ENCODE measurements around the gene CDC16. TPM values are rescaled to one million over a fixed set of nuclear protein-coding genes. Genes with fewer than 3 reads are reported as not detected.

CDC16 gene
- total RNA-seq, 2 donors from 2014 or later = 35.7 to 47.9 TPM

- Histone ChIP-seq H3K4me3 (no peak overlapping the region), H3K27me3 (no peaks in the 10 kb centered on the region), H3K9ac (ENCODE audit: low read depth in 2 of 2, low read length in 2 of 2) (no peak overlapping the region), H3K4me1 (no peaks in the 10 kb centered on the region), H3K36me3 (no peaks in the 10 kb centered on the region), H3K9me3 (no peaks in the 10 kb centered on the region), H3K27ac (no peak overlapping the region)
- no peak for DNase-seq
- TF ChIP-seq, protein P1, sequence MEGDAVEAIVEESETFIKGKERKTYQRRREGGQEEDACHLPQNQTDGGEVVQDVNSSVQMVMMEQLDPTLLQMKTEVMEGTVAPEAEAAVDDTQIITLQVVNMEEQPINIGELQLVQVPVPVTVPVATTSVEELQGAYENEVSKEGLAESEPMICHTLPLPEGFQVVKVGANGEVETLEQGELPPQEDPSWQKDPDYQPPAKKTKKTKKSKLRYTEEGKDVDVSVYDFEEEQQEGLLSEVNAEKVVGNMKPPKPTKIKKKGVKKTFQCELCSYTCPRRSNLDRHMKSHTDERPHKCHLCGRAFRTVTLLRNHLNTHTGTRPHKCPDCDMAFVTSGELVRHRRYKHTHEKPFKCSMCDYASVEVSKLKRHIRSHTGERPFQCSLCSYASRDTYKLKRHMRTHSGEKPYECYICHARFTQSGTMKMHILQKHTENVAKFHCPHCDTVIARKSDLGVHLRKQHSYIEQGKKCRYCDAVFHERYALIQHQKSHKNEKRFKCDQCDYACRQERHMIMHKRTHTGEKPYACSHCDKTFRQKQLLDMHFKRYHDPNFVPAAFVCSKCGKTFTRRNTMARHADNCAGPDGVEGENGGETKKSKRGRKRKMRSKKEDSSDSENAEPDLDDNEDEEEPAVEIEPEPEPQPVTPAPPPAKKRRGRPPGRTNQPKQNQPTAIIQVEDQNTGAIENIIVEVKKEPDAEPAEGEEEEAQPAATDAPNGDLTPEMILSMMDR (IDR thresholded peaks at IDR 0.05) = no peak
- intact Hi-C loops (cut with DNase I) = no loop called here
Measured at GRCh38 chr13:114256547-114256946, 21.9 kb downstream of the CDC16 start.

DNA sequence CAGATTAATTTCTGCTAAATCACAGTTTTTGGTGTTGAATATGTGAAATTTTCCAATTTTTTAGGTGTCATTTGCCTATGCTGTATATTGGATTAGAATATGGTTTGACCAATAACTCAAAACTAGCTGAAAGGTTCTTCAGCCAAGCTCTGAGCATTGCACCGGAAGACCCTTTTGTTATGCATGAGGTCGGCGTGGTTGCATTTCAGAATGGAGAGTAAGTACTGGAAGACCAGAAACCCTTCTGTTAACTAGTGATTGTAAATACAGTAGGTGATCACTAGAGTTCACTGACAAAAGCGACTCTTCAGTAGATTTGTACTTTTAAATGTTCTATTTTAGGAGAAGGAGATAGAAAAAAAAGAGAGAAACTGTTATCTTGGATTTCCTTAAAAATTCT, 22.3 kb downstream of the CDC16 start:
- TF ChIP-seq, protein P1 (IDR thresholded peaks at IDR 0.05) = no peak
- Histone ChIP-seq H3K27me3 (no peaks in the 10 kb centered on the region), H3K4me3 (no peak overlapping the region), H3K9me3 (no peaks in the 10 kb centered on the region), H3K4me1 (no peaks in the 10 kb centered on the region), H3K36me3 (no peaks in the 10 kb centered on the region), H3K27ac (no peak overlapping the region), H3K9ac (ENCODE audit: low read depth in 2 of 2, low read length in 2 of 2) (no peak overlapping the region)
- DNase-seq = no peak
- intact Hi-C loops (cut with DNase I) = no loop called here

GRCh38 chr13:114258589-114258988, 23.9 kb downstream of the CDC16 start:
- TF ChIP-seq, protein P1 (IDR thresholded peaks at IDR 0.05) = no peak
- Histone ChIP-seq H3K27me3 (no peaks in the 10 kb centered on the region), H3K4me1 (no peaks in the 10 kb centered on the region), H3K36me3 (no peaks in the 10 kb centered on the region), H3K9ac (ENCODE audit: low read depth in 2 of 2, low read length in 2 of 2) (no peak overlapping the region), H3K4me3 (no peak overlapping the region), H3K27ac (no peak overlapping the region), H3K9me3 (no peaks in the 10 kb centered on the region)
- peak; percentile 36 for DNase-seq
- intact Hi-C loops (cut with DNase I) = no loop called here

GRCh38 chr13:114259374-114259773, 24.7 kb downstream of the CDC16 start:
- DNase-seq = no peak
- Histone ChIP-seq H3K9me3 (no peaks in the 10 kb centered on the region), H3K27ac (no peak overlapping the region), H3K4me3 (no peak overlapping the region), H3K9ac (ENCODE audit: low read depth in 2 of 2, low read length in 2 of 2) (no peak overlapping the region), H3K4me1 (no peaks in the 10 kb centered on the region), H3K27me3 (no peaks in the 10 kb centered on the region), H3K36me3 (no peaks in the 10 kb centered on the region)
- intact Hi-C loops (cut with DNase I) = no loop called here
- TF ChIP-seq, protein P1 (IDR thresholded peaks at IDR 0.05) = no peak

DNA sequence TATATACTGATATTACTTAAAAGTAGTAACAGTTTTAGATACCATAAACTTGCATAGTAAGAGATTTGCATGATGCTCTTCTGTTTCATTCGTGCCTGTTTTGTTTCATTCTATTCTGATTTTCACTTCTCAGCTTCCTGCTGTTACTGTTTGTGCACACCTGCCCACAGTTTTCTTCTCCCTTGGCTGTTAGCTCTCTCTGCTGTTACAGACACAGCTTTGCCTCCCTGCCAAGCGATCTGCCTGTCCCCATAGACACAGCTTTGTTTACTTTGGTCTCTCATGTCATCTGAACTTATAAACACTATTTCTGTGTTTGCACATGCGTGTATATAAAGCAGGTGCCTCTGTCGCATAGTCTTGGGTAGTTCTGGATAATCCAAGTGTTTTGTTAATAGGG, 25.3 kb downstream of the CDC16 start:
- intact Hi-C loops (cut with DNase I) = no loop called here
- H3K4me3 ChIP-seq = no peak overlapping the region
- H3K27me3 ChIP-seq = no peaks in the 10 kb centered on the region
- H3K27ac ChIP-seq = no peak overlapping the region
- no peaks in the 10 kb centered on the region for H3K4me1 ChIP-seq
- no peak overlapping the region for H3K9ac ChIP-seq (ENCODE audit: low read depth in 2 of 2, low read length in 2 of 2)
- no peaks in the 10 kb centered on the region for H3K9me3 ChIP-seq
- no peaks in the 10 kb centered on the region for H3K36me3 ChIP-seq
- TF ChIP-seq, protein P1 (IDR thresholded peaks at IDR 0.05) = no peak
- no peak for DNase-seq

GRCh38 chr13:114260814-114261213, 26.1 kb downstream of the CDC16 start:
- no peak overlapping the region for H3K9ac ChIP-seq (ENCODE audit: low read depth in 2 of 2, low read length in 2 of 2)
- DNase-seq = no peak
- no peaks in the 10 kb centered on the region for H3K9me3 ChIP-seq
- H3K27ac ChIP-seq = no peak overlapping the region
- no peaks in the 10 kb centered on the region for H3K27me3 ChIP-seq
- no peaks in the 10 kb centered on the region for H3K4me1 ChIP-seq
- TF ChIP-seq, protein P1 (IDR thresholded peaks at IDR 0.05) = no peak
- no peak overlapping the region for H3K4me3 ChIP-seq
- intact Hi-C loops (cut with DNase I) = no loop called here
- peaks cover 3% of the 10 kb centered on the region for H3K36me3 ChIP-seq
